GM06990 (cell line): ENCODE data around the gene SRRM3.

Source experiments
- DNase-seq: peaks from one replicate; pipeline ENCODE4 v3.0.0-alpha.2; 2011; ENCODE audit not compliant: insufficient read length; ENCODE audit errors: extremely low read depth
- H3K27me3 ChIP-seq: replicated peaks from 2 replicates; pipeline ENCODE4 v1.6.0; 2011; ENCODE audit warnings: low read length; ENCODE audit not compliant: control insufficient read depth, insufficient read depth
- H3K36me3 ChIP-seq: 2 replicates; pipeline ENCODE4 v1.5.1; 2011; ENCODE audit warnings: low read length; ENCODE audit not compliant: control insufficient read depth, insufficient read depth
- H3K4me3 ChIP-seq: replicated peaks from 2 replicates; pipeline ENCODE4 v1.5.1; 2011; ENCODE audit warnings: low read depth, mild to moderate bottlenecking, control low read depth, low read length
- TF ChIP-seq, protein P1 (sequence below): IDR thresholded peaks from 2 replicates; pipeline ENCODE4 v1.5.1; 2011; ENCODE audit warnings: low read length, control low read depth, mild to moderate bottlenecking, inconsistent platforms; ENCODE audit not compliant: insufficient read depth, poor library complexity, severe bottlenecking

SRRM3 gene

DNA sequence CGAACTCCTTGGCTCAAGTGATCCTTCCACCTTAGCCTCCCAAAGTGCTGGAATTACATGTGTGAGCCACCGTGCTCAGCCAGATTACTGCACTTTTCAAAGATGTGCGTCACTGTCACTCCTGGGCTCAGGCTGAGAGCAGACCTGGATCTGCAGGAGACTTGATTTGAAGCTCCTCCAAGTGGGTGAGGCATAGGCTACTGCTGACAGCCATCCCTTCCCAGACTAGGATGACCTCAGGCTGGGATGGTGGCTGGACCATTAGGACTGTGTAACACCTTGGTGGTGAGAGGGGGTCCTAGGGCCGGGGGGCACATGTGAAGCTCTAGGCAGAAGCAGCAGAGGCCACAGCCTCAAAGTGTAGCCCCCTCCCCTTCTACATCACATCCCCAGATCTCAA lies 8.2 kb upstream of the SRRM3 start:
- Histone ChIP-seq H3K27me3 (no peaks in the 10 kb centered on the region; the same call in 1 of the 2 replicates), H3K4me3 (no peak overlapping the region), H3K36me3 (no peaks in the 10 kb centered on the region)
- DNase-seq = no peak
- TF ChIP-seq, protein P1, sequence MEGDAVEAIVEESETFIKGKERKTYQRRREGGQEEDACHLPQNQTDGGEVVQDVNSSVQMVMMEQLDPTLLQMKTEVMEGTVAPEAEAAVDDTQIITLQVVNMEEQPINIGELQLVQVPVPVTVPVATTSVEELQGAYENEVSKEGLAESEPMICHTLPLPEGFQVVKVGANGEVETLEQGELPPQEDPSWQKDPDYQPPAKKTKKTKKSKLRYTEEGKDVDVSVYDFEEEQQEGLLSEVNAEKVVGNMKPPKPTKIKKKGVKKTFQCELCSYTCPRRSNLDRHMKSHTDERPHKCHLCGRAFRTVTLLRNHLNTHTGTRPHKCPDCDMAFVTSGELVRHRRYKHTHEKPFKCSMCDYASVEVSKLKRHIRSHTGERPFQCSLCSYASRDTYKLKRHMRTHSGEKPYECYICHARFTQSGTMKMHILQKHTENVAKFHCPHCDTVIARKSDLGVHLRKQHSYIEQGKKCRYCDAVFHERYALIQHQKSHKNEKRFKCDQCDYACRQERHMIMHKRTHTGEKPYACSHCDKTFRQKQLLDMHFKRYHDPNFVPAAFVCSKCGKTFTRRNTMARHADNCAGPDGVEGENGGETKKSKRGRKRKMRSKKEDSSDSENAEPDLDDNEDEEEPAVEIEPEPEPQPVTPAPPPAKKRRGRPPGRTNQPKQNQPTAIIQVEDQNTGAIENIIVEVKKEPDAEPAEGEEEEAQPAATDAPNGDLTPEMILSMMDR = no peak

DNA sequence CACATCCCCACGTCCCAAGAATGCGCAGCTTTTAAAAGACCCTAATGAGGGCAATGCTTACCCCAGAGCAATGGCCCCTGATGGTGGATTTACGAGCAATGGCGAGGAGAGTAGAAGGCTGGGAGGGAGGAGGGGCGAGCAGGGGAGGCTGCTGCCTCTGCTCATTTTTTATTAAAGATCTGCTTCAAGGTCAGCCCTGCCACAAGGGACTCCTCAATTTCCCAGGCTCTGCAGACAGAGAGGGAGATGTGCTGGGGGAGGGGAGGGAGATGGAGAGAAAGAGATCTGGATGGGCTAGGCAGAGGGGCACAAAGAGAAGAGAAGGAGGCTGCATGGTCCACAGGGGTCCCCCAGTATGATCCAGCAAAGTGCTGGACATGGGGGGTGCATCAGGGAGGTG lies 7.8 kb upstream of the SRRM3 start:
- Histone ChIP-seq H3K36me3 (no peaks in the 10 kb centered on the region), H3K27me3 (no peaks in the 10 kb centered on the region; the same call in 1 of the 2 replicates), H3K4me3 (no peak overlapping the region)
- TF ChIP-seq, protein P1 = no peak
- DNase-seq = no peak

- Histone ChIP-seq H3K27me3 (no peaks in the 10 kb centered on the region; the same call in 1 of the 2 replicates), H3K36me3 (no peaks in the 10 kb centered on the region), H3K4me3 (no peak overlapping the region)
- DNase-seq = no peak
- TF ChIP-seq, protein P1 = no peak
Measured at GRCh38 chr7:76196786-76197185, 4.9 kb upstream of the SRRM3 start.

DNA sequence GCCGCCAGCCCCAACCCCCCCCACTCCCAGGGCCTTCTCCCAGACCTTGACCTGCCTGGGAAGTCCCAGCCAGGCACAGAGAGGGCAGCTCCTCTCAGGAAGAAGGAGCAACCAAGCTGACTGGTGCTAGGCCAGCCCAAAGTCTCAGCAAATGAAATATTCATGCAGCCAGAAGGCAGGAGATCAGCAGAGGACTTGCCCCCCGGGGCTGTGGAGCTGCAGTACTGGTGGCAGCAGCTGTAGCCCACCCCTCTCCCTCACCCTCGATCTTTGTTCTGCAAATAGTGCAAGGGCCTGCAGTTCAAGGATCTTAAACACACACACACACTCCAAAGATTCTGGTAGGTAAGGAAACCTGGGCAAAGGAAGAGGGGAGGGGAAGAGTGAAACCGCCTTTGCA lies 3.5 kb upstream of the SRRM3 start:
- no peak overlapping the region for H3K4me3 ChIP-seq
- no peaks in the 10 kb centered on the region; the same call in 1 of the 2 replicates for H3K27me3 ChIP-seq
- H3K36me3 ChIP-seq = no peaks in the 10 kb centered on the region
- DNase-seq = no peak
- TF ChIP-seq, protein P1 = no peak

DNA sequence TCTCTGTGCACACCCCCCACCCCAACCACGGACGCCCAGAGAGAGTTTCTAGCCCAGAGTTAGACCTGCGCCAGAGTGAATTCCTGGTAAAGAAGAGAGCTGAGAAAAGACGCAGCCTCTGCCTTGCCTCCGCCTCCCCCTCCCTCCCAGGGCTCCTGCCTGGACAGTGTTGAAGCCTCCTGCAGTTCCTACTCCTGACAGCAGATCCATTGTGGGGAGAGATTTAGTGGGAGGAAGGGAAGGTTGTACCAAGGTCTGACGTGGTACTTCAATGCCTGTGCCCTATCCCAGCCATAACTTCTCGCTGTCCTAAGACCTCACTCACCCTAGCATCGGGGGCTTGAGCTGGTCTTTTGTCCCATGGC lies 952 bp downstream of the SRRM3 start:
- TF ChIP-seq, protein P1 = no peak
- H3K36me3 ChIP-seq = no peaks in the 10 kb centered on the region
- H3K4me3 ChIP-seq = no peak overlapping the region
- no peak for DNase-seq
- no peaks in the 10 kb centered on the region for H3K27me3 ChIP-seq

GRCh38 chr7:76204147-76204546 lies 2.5 kb downstream of the SRRM3 start:
- DNase-seq = no peak
- H3K36me3 ChIP-seq = no peaks in the 10 kb centered on the region
- H3K27me3 ChIP-seq = no peaks in the 10 kb centered on the region
- no peak overlapping the region for H3K4me3 ChIP-seq
- TF ChIP-seq, protein P1 = no peak
